Body of pancreas (tissue), 4 donors: ENCODE data around the gene USP24.

Experiments used
- POLR2A ChIP-seq, 3 donors: fragments of 450-650 bp; IDR thresholded peaks; one replicate each; pipeline ENCODE4 v1.6.1; 2016; ENCODE audit warnings: antibody characterized with exemption in 3 of 3, mild to moderate bottlenecking in 2 of 3
- TF ChIP-seq, protein P1 (sequence below), 7 experiments: fragments of 450-650 bp in 4 of 7; fragments of 200-600 bp in 3 of 7; sonication (generic) in 3 of 7; IDR thresholded peaks; one replicate each; pipeline ENCODE4 v1.5.1; 2016 to 2019; ENCODE audit warnings: antibody characterized with exemption in 7 of 7

- TF ChIP-seq, protein P1, sequence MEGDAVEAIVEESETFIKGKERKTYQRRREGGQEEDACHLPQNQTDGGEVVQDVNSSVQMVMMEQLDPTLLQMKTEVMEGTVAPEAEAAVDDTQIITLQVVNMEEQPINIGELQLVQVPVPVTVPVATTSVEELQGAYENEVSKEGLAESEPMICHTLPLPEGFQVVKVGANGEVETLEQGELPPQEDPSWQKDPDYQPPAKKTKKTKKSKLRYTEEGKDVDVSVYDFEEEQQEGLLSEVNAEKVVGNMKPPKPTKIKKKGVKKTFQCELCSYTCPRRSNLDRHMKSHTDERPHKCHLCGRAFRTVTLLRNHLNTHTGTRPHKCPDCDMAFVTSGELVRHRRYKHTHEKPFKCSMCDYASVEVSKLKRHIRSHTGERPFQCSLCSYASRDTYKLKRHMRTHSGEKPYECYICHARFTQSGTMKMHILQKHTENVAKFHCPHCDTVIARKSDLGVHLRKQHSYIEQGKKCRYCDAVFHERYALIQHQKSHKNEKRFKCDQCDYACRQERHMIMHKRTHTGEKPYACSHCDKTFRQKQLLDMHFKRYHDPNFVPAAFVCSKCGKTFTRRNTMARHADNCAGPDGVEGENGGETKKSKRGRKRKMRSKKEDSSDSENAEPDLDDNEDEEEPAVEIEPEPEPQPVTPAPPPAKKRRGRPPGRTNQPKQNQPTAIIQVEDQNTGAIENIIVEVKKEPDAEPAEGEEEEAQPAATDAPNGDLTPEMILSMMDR (IDR thresholded peaks at IDR 0.05): no peak
- TF ChIP-seq POLR2A (IDR thresholded peaks at IDR 0.05): no peak
These were observed 31.2 kb upstream of the USP24 start for GRCh38 chr1:55246331-55246730.
